ENCODE data around the gene HEATR5A. TPM values are rescaled to one million over a fixed set of nuclear protein-coding genes. Genes with fewer than 3 reads are reported as not detected.

HEATR5A gene
- total and polyA plus RNA-seq, 2 experiments from 2014 or later, result 23.2 to 31.7 TPM

- Histone ChIP-seq H3K4me1 (ENCODE audit: low read depth) (no peaks in the 10 kb centered on the region), H3K27me3 (no peaks in the 10 kb centered on the region), H3K4me3 (no peak overlapping the region), H3K9me3 (ENCODE audit: low read depth) (no peaks in the 10 kb centered on the region), H3K27ac (no peak overlapping the region), H3K36me3 (peaks cover 16% of the 10 kb centered on the region)
- TF ChIP-seq CTCF (IDR thresholded peaks at IDR 0.05; ENCODE audit: low read depth, low read length), result no peak
- no peak for DNase-seq (ENCODE audit: low read depth in 1 of 2, low spot score in 1 of 2)
Observed at GRCh38 chr14:31395119-31395518, 25.2 kb downstream of the HEATR5A start.

DNA sequence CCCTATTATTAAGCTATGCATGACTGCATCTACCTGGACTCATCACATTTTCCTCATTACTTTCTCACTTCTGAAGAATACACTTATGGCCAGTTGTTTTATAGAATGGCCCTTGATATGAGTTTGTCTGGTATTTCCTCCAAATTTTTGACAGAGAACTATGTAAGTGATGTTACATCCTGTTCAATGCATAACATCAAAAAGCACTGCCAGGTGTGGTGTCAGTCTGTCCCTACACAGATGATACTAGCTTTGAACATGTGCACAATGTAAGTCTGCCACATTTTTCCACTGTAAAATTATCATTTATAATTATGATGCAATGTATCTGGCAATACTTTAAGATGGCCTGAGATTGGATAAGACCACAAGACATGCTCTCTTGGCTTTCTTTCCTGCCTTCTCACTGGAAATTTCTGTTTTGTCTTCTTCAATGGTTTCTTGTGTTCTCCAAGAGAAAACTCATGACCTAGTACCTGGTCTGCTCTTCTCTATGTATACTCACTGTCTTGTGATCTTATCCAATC, 28.3 kb downstream of the HEATR5A start:
- DNase-seq (ENCODE audit: low read depth in 1 of 2, low spot score in 1 of 2), result peak in 1 of 2 donors; percentile 9
- no peak for TF ChIP-seq CTCF (IDR thresholded peaks at IDR 0.05; ENCODE audit: low read depth, low read length)
- H3K27me3 ChIP-seq, result no peaks in the 10 kb centered on the region
- H3K9me3 ChIP-seq (ENCODE audit: low read depth), result no peaks in the 10 kb centered on the region
- H3K27ac ChIP-seq, result no peak overlapping the region
- peaks cover 7% of the 10 kb centered on the region for H3K4me1 ChIP-seq (ENCODE audit: low read depth)
- H3K4me3 ChIP-seq, result no peak overlapping the region
- peaks cover 11% of the 10 kb centered on the region for H3K36me3 ChIP-seq

- no peak overlapping the region for H3K4me3 ChIP-seq
- no peaks in the 10 kb centered on the region for H3K9me3 ChIP-seq (ENCODE audit: low read depth)
- H3K36me3 ChIP-seq, result peaks cover 16% of the 10 kb centered on the region
- TF ChIP-seq CTCF (IDR thresholded peaks at IDR 0.05; ENCODE audit: low read depth, low read length), result no peak
- no peak for DNase-seq (ENCODE audit: low read depth in 1 of 2, low spot score in 1 of 2)
- H3K27me3 ChIP-seq, result no peaks in the 10 kb centered on the region
- peaks cover 7% of the 10 kb centered on the region for H3K4me1 ChIP-seq (ENCODE audit: low read depth)
- H3K27ac ChIP-seq, result no peak overlapping the region
Observed at GRCh38 chr14:31391473-31391872, 28.9 kb downstream of the HEATR5A start.

DNA sequence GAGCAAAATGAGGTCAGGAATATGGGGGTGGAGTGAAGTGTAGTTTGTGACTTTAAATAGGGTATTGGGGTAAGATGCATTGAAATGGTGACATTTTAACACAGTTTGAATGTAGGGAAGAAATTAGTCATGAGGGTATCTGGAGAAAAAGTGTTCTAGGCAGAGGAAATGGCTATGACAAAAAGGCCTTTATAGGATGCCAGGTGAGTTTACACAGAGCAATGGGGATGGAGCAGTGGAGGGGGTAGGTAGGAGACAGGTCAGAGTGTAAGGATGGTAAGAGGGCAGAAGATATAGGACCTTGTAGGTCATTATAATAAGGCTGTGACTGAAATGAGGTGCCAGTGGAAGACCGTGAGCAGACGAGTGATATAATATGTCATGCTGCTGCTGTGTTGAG, 30.4 kb downstream of the HEATR5A start:
- Histone ChIP-seq H3K4me1 (ENCODE audit: low read depth) (peaks cover 7% of the 10 kb centered on the region), H3K9me3 (ENCODE audit: low read depth) (no peaks in the 10 kb centered on the region), H3K27ac (peak overlapping the region; percentile 4), H3K4me3 (no peak overlapping the region), H3K27me3 (no peaks in the 10 kb centered on the region), H3K36me3 (peaks cover 23% of the 10 kb centered on the region)
- DNase-seq (ENCODE audit: low read depth in 1 of 2, low spot score in 1 of 2), result no peak
- no peak for TF ChIP-seq CTCF (IDR thresholded peaks at IDR 0.05; ENCODE audit: low read depth, low read length)

DNA sequence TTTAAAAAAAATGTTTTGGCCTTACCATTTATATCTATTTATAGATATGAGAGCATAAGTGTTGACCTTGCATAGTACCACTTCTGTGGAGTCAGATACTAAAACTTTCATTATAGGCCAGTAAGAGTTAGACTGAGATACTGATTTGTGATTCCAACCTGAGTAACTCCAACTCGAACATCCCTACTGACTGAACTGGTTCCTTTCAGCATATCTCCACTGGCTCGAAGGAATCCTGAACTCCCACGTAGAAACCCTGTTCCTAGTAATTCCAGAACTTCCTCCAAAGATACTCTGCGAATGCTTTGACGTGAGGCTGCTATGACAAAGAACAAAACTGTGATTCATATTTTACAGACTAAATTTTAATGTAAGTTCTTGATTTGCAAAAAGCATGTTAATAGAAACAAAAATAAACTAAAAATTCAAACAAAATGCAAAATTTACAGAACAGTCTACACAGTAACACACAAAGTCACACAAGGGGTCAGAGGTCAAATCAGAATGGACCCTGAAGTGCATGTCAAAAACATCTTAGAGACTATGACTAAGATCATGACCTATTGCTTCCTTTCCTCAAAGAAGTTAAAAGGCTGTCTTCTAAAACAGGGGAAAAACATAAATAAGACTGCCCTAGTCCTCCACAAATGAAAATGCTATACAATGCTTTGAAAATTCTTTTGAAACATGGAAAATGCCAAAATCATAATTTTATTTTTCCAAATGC, 31.5 kb downstream of the HEATR5A start:
- no peak overlapping the region for H3K4me3 ChIP-seq
- no peaks in the 10 kb centered on the region for H3K27me3 ChIP-seq
- H3K36me3 ChIP-seq, result peaks cover 20% of the 10 kb centered on the region
- TF ChIP-seq CTCF (IDR thresholded peaks at IDR 0.05; ENCODE audit: low read depth, low read length), result no peak
- peak in 1 of 2 donors; percentile 90 for DNase-seq (ENCODE audit: low read depth in 1 of 2, low spot score in 1 of 2)
- peak overlapping the region; percentile 4 for H3K27ac ChIP-seq
- no peaks in the 10 kb centered on the region for H3K9me3 ChIP-seq (ENCODE audit: low read depth)
- peaks cover 7% of the 10 kb centered on the region for H3K4me1 ChIP-seq (ENCODE audit: low read depth)

Measured in cardiac muscle cell (in vitro differentiated cells and primary cell).